Stimulated activated CD8-positive, alpha-beta memory T cell treated with anti-CD3 and anti-CD28 coated beads, Interleukin-2, amount 100 ng/mL, for 48 hours (primary cell): ENCODE measurements around the gene CD93.

Source experiments
- DNase-seq, 2 donors: peaks; one replicate each; pipeline ENCODE4 v3.0.0-alpha.2; 2020; ENCODE audit warnings: low read depth in 2 of 2

The CD93 gene, protein sequence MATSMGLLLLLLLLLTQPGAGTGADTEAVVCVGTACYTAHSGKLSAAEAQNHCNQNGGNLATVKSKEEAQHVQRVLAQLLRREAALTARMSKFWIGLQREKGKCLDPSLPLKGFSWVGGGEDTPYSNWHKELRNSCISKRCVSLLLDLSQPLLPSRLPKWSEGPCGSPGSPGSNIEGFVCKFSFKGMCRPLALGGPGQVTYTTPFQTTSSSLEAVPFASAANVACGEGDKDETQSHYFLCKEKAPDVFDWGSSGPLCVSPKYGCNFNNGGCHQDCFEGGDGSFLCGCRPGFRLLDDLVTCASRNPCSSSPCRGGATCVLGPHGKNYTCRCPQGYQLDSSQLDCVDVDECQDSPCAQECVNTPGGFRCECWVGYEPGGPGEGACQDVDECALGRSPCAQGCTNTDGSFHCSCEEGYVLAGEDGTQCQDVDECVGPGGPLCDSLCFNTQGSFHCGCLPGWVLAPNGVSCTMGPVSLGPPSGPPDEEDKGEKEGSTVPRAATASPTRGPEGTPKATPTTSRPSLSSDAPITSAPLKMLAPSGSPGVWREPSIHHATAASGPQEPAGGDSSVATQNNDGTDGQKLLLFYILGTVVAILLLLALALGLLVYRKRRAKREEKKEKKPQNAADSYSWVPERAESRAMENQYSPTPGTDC

DNA sequence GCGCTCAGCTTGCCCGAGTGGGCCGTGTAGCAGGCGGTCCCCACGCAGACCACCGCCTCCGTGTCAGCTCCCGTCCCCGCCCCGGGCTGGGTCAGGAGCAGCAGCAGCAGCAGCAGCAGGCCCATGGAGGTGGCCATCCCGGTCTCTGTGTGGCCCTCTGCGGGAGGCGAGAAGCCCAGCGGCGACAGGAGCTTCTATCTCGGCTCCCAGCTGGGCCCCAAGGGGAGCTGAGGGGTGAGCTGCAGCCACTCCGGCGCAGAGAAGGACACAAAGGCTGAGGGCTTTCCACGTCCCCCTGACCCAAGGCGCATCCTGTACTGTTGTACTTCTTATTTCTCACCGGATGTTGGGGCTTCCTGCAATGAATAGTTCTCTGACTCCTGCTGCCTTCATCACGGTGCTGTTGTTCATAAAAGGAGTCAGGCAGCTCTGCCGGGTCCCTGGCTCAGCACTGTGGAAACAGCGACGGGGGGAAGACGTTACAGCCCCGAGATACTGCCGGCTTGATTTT, at the start of gene CD93:
TSS of gene CD93 (minus strand) at position 269 of the 511 bp plus-strand sequence. CDS start at position 137, 132 bp downstream.
- DNase-seq, result no peak

DNA sequence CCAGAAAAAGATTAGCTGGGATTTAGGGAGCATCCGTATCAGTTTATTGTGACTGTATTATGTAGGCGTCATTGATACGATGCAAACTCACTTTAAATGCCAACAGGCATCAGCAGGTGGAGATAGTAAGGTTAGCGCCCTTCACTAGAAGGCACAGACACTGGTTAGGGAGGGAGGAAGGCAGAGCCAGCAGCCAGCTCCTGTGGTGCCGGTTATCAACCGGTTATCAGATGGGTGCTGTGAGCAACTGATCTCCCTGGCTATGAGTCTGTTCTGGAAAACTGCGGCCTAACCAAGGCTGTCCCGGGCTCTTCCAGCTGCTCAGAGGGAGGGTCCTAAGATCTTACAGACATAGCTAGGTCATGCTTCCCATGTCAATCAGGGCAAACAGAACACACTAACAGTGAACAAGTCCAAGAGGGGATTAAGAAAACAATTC, 47.5 kb upstream of the CD93 start:
- DNase-seq, result no peak

DNA sequence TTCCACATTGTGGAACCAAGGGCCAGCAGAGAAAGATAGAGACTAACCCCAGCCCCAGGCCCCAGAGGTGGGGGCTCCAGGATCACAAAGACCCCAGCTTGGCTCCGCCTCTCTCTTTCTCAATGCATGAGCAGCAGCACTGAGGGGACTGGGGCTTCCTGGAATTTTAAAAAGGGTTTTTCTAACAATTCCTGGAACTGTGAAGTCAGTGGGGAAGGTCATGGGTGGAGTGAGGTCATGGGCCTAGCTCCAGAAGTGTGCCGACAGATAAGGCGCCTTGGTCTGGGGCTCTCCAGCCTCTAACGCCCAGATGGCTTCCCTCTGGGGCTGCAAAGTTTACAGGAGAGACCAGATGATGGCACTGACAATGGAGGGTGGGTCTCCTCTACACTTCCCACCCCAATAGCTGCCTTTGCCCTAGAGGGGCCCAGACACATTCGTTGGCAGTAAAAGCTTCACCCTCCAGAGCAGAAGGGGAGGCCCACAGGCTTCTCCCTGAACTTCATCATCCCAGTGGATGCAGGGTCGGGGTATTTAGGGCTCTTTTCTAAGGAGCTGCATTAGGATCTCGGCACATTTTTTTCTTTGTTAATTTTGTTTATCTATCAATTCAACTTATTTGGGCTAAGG, 46.9 kb upstream of the CD93 start:
- no peak for DNase-seq

DNA sequence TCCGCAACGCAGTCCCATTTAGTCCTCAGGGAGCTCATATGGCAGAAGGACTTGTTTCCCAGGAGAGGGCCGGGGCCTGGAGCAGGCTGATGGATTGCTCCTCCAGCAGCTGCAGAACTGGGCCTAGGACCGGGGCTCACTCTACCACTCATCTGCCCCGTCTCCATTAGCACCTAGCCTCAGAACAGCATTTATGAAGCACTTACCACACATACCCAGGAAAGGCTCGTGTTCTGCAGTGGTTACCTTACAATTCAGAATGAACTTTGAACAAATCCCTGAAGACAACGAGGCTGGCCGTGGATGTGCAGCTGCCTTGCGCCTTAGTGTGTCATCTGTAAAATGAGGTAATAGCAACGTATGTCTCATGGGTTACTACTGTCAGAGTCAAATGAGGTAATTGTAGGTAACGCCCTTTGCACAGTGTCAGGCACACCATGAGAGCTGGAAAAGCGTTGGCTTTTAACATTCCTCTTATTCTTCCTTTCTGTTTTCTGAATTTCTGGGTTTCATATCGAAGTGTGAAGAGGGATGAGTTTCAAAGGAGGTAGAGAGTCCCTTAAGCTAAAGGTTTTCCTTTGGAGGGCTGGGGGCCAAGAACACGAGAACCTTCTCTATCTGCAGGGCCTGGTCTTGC, 46.3 kb upstream of the CD93 start:
- DNase-seq, result no peak

DNA sequence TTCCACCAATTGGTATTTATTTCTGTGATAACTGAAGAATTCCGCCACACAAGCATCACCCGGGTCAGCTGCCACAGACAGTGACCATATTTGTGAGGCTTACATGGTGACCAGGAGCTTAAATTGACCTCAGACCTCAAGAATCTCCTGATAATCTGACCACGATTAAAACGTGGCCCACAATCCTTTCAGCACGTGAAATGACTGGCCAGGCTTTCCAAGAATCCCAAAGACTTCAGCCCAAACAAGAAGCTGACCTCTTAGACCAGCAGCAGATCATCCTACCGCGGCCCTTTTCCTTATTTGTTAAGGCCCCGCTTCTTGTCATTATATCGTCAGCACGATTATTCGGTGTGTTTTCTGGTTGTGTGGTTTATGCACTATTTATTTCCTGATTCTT, 45.6 kb upstream of the CD93 start:
- no peak for DNase-seq

DNA sequence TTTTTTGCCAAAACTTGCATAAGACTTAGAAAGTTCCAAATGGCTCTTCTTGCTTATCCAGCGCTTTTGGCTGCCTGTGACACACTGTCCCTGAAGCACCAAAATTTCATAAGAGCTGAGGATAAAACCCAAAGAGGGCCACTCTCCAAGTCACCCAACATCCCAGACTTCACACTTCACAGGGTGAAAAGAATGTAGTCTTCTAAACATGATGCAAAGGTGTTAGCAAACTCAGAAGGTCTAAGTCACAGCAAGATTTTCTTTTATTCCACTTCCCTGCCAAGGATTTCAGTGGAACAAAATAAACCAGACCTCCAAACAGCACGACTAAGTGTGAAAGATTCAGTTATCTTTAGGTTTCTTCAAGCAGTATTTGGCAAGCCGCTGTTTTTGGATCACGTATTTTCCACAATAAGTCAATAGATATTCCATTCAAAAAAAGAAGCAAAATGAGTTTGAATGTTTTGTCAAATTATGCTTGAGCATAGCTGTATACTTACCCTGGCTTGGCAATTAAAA, 44.6 kb upstream of the CD93 start:
- DNase-seq, result no peak

DNA sequence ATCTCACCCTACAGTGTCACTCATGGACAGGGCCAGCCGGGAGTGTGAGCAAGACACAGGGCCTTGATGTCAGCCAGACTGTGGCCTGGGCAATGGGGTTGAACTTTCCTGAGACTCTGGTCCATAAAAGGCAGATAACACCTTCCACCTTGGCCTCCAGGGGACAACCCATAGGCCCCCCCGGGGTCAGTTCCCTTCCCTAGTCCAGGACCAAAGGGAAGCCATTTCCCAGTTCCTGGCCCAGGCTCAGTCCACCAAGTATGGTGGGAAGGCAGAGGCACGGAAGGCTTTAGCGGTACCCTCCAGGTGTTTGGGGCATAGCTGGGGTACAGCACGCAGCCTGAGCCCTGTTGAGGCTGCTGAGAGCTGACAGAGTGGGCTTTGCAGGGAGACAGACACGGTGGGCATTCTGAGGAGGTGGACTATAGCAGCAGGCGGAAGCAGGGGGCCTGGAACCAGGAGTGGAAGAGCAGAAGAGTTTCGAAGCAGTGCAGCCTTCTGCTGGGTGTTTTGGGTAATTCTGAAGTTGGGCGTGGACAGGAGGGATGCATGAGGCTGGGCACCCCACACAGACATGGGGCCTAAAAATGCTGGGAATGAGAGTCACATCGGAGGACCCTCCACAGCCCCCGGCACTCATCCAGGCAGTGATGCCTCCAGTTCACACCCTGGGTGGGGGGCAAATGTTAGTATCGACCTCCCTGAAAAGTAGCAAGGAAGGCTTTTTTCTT, 43.9 kb upstream of the CD93 start:
- DNase-seq, result no peak

DNA sequence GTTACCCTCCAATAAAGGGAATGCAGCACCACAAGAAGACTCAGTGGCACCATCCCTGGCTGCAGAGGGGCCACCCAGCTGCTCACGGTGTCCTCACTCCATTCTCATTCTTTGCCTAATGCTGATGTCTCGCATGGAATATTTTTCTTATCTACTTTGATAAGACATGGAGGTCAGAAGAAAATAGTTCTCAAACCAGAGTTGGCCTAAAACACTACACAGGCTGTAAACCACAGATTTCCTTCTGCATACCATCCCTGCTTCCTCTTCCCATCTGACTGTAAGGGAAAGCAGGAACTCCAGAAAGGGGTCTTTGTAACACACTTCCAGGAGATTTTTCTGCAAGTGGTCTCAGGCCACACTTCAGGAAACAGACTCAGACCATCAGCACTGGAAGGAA, 43.1 kb upstream of the CD93 start:
- DNase-seq, result no peak

DNA sequence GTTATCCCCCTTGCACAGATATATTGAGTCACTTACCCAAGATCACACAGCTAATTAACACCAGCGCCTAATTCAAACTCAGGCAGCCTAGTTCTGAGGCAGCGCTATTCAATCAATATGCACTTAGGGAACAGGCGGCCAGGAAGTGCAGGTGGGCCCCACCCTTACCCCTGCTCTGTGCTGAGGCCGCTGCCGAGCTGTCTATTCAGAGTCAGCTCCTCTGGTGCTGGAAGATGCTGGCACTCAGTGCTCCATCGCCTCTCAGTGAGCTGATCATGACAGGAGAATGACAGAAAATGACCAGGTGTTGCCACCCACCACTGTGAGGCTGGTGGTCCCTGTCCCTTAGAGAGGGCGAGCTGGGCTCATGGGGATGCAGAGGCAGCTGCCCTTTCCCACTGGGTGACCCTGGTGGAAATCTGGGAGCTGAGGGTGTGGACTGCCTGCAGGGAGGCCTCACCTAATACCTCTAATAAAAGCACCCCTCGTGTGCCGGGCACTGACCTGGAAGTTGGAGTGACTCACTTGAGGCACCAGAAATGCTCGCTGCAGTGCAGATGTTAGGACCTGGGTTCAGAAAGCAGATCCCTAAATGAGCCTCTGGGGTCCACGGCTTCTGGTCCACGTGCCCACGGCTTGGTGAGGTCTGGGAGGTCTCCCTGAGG, 42.5 kb upstream of the CD93 start:
- DNase-seq, result no peak

DNA sequence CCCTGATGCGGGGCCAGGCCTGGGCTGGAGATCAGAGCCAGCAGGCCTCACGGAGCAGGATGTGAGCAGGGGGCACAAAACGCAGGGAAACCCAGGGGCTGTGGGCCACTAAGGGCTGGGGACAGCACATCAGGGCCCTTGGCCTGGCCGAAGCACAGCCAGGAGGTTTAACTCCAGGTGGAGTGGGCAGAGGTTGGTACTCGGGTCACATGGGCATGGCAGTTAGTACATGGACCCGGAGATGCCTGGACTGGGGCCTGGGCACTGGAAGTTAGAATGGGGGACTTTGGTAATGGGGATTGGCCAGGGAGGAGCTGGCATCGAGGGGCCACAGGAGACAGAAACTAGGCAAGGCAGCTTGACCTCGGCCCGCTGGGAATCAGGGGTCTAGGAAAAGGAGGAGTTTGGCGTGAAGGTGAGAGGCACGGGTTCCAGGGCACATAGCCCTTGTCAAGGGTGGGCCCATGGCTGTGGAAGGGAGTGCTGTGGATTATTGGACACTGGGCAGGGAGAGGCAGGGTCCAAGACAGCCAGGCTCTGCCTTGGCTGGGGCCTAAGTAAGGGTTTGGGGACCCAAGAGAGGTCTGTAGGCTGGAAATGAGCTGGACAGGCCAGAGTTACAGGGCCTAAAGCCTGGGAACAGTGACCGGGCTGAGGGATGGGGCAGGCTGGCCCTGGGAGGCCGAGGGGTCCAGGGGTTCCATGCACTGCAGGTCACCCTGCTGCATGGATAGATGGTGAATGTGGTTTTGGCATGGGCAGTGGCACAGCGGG, 41.6 kb upstream of the CD93 start:
- DNase-seq, result no peak

DNA sequence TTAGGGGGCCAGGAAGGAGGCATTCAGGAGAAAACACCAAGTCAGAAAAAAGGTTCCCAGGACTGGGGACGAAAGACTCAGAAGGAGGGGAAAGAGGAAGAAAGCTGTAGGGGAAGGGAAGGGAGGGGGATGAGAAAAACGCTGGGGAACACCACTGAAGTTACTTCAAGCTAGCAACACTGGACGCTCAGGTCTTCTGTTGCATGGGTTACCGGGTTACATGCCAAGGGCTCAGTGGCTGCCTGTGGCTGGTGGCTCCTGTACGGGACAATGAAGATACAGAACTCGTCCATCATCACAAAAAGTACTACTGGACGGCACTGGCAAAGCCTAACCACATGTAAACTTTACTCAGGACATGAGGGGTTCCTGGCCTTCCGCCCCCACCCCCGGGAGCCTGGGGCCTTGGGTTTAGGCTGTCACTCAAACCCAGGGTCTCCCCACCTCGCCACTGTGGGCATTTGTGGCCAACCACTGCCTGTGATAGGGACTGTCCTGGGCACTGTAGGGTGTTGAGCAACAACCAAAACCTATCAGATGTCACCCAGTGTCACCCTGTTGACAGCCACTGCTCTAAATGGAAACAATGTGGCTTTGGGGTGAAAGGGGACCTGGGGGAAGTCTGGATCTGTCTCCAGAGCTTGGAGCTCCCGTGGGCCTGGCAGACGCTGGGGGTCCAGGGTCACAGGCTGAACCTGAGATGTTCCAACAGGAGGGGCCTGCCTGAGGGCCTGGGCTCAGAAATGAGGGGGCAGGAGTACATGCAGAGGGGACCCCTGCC, 40.3 kb upstream of the CD93 start:
- DNase-seq, result no peak

DNA sequence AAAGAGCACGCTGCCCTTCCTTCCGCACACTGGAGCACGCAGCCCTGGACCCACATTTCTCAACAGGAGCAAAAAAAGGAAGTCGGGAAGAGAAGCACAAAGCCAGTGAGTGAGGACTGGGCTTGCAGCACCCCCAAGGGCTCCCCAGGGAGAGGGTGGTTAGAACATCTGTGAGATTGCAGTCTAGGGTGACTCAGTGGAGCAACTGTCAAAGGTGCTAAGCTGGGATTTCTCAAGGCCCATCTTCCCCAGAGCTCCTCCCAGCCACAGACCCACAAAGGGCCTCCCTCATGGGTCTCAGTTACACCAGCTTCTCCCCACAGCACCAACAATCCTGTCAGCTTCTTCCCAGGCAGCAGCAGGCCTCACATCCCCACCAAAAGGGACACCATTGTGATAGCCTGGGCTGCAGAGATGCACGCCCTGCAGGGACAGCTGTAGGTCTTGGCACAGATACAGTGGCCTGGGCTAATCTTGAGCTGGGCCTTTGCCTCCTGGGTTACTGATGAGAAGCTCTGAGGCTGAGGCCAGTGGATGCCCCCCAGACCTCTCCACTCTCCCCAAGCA, 39.6 kb upstream of the CD93 start:
- no peak for DNase-seq

DNA sequence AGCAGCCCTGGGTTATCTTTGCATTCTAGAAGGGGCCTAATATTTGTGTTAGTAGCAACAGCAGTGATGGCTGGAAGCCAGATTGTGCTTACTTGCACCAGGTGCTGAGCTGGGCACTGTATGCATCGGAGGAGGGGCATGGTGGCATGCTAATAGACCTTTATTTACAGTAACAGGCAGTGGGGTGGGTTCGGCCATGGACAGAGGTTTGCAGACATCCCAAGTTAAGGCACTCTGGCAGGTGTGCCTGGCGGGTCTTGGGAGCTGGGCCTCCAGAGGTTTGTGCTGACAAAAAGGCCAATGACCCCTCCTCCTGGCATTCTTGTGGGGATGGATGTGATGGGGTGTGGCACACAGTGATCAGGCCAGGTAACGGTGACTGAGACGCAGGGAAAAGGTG, 39.0 kb upstream of the CD93 start:
- DNase-seq, result no peak

DNA sequence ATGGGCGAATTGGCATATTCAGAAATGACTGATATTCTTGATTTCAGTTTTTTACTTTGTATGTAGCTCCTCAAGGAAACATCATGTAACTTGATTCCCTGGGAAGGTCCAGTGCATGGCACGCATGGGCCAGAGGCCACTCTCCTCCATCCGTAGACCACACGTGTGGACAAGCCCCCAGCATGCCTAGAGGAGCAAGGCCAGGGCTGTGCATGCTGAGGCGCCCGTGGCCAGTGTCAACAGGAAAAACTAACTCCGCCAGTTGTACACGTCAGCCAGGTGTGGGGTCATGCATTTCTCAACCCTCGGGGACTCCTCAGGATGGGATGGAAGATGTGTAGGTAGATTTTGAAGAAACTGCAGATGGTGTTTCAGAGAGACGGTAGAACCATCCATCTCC, 37.8 kb upstream of the CD93 start:
- no peak for DNase-seq

DNA sequence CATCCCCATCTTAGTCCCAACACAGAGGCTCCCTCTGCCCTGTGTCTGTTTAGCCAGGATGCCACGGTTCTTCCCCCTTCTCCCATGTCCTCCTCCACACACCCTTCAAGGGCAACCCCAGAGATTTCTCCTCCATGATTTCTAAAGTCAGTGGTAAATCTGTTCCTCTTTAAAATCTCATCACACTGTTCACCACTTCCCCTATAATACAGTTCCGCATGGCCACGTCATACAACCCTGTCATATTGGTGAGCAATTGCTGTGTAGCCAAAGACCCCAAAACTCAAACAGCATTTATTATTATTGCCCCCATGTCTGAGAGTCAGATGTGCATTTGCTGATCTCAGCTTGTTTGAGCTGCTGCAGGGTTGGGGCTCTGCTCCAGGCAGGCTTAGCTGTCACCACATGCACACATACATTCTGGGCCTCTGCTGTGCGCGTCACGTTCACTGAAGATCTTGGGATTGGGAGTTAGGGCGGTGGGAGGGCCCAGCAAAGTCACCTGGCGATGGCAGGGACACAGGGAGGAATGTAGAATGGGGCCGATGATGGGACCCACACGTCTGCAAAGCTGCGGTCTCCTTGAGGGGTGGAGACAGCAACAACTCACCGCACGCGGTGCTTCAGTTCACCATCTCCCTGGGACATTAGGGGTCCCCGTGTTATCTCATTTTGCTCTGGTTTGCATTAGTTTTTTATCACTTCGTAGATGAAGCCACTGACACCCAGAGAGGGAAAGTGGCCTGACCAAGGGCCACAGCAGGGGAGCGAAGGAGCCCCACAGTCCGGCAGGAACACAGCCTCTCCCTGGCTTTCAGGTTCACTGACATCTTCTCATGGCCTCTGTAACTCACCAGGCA, 36.9 kb upstream of the CD93 start:
- DNase-seq, result no peak

DNA sequence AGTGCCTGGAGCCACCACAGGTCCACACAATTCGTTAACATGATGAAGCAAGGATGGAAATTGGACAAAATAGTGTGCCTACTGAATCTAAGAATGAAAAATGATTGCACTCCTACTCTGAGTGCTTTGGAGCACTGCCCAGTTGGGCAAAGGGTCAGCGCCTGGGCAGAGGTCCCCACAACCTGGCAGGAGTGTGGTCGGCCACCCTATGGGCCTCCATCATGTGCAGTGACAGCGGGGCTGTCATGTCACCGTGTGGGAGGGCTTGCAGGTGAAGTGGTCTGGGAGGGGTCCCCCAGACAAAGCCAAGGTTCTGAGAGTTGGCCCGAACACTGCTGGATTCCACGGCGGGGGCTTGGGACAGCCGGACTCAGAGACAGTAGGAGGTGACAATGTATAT, 36.2 kb upstream of the CD93 start:
- DNase-seq, result no peak

DNA sequence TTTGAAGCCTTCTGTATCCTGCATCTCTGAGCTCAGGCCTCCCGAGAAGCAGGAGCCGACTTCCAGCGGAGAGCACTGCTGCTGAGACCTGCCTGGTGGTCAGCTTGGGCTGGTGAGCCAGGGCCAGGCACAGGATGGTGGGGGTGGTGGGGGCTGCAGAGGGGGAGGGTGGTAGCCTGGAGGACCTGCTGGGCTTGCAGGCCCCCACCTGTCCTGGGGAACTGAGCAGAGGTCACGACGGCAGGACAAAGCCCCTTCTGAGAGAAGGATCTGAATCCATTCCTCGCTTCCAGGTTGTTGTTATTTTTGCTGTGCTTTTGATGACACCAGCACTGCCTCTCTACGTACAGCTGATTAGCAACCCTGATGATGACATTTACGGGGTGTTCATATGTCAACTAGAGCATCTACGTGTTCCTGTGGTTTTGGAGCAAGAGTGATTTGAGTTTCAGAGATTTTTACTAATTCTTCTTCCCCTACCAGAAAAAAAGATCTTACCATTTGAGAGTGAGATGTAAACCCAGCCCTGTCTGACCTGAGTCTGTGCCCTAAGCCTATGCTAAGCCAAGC, 35.7 kb upstream of the CD93 start:
- DNase-seq, result no peak
